H1 (cell line): ENCODE measurements around the gene MUC2. TPM values are rescaled to one million over a fixed set of nuclear protein-coding genes. Genes with fewer than 3 reads are reported as not detected.

Experiments
- CTCF ChIA-PET: fragments of 300-600 bp; sonication (Branson Sonifier 250); formaldehyde crosslinking; loops from one replicate; lab custom pipeline; 2021; ENCODE audit not compliant: partially characterized antibody; lab: Charles Lee
- POLR2A ChIA-PET: fragments of 300-600 bp; sonication (Branson Sonifier 250); formaldehyde crosslinking; loops from one replicate; lab custom pipeline; 2021; ENCODE audit warnings: inconsistent platforms; ENCODE audit not compliant: partially characterized antibody; lab: Charles Lee
- DNase-seq, 2 experiments: peaks; one replicate each; pipeline versions ENCODE4 v3.0.0 to v3.0.0-alpha.2; 2010 to 2022; ENCODE audit warnings: low spot score in 2 of 2, low read depth in 1 of 2, mixed read lengths in 1 of 2
- FAIRE-seq: peaks from 2 replicates; lab custom pipeline; 2011; peaks lifted over from hg19 to GRCh38; lab: Jason Lieb, UNC
- H2AFZ ChIP-seq: 2 replicates; pipeline ENCODE4 v1.8.1; 2012; ENCODE audit warnings: low read length, inconsistent platforms
- H2AK5ac ChIP-seq: 2 replicates; pipeline ENCODE4 v1.6.1; 2013; ENCODE audit warnings: low read depth, low read length
- H2BK120ac ChIP-seq: replicated peaks from 2 replicates; pipeline ENCODE3; 2013; ENCODE audit warnings: low read depth, low read length, inconsistent platforms
- H2BK12ac ChIP-seq: 2 replicates; pipeline ENCODE4 v1.6.1; 2013; ENCODE audit warnings: low read depth, low read length
- H2BK15ac ChIP-seq: 2 replicates; pipeline ENCODE4 v1.6.1; 2013; ENCODE audit warnings: low read length
- H2BK20ac ChIP-seq: 2 replicates; pipeline ENCODE4 v1.6.1; 2013; ENCODE audit warnings: low read length
- H2BK5ac ChIP-seq: 2 replicates; pipeline ENCODE4 v1.6.1; 2013; ENCODE audit warnings: low read depth, low read length
- H3K14ac ChIP-seq: 2 replicates; pipeline ENCODE4 v1.6.1; 2013; ENCODE audit warnings: inconsistent platforms; ENCODE audit not compliant: insufficient read length
- H3K18ac ChIP-seq: 2 replicates; pipeline ENCODE4 v1.6.1; 2013; ENCODE audit warnings: low read length; ENCODE audit errors: extremely low read depth
- H3K23ac ChIP-seq: 2 replicates; pipeline ENCODE4 v1.6.1; 2013; ENCODE audit warnings: inconsistent platforms; ENCODE audit not compliant: insufficient read length
- H3K23me2 ChIP-seq: 2 replicates; pipeline ENCODE4 v1.6.1; 2013; ENCODE audit warnings: low read depth, low read length
- H3K27ac ChIP-seq: 2 replicates; pipeline ENCODE4 v1.6.1; 2011; ENCODE audit warnings: low read depth, low read length, inconsistent platforms
- H3K27me3 ChIP-seq, 4 experiments: replicated peaks in 1 of 4; 1 replicate in 1 of 4; 2 replicates in 3 of 4; pipeline versions ENCODE4 v1.6.1 to v1.8.1; 2011 to 2013; ENCODE audit warnings: low read length in 3 of 4, mild to moderate bottlenecking in 3 of 4, inconsistent platforms in 2 of 4, mixed read lengths in 2 of 4, moderate library complexity in 1 of 4; ENCODE audit not compliant: control insufficient read depth in 3 of 4, insufficient read depth in 3 of 4; ENCODE audit errors: extremely low read depth in 1 of 4
- H3K36me3 ChIP-seq, 4 experiments: 2 replicates each; pipeline versions ENCODE4 v1.6.1 to v1.8.1; 2011 to 2013; ENCODE audit warnings: mild to moderate bottlenecking in 4 of 4, low read length in 3 of 4, moderate library complexity in 2 of 4, control low read depth in 1 of 4, inconsistent platforms in 1 of 4; ENCODE audit not compliant: insufficient read depth in 4 of 4, control insufficient read depth in 2 of 4
- H3K4ac ChIP-seq: replicated peaks from 2 replicates; pipeline ENCODE3; 2013; ENCODE audit warnings: low read length, low read depth, mixed read lengths, inconsistent platforms; ENCODE audit not compliant: insufficient read length
- H3K4me1 ChIP-seq, 4 experiments: replicated peaks in 1 of 4; 1 replicate in 1 of 4; 2 replicates in 3 of 4; pipeline versions ENCODE4 v1.6.1 to v1.8.1; 2011 to 2013; ENCODE audit warnings: low read length in 3 of 4, inconsistent platforms in 2 of 4, mixed read lengths in 1 of 4; ENCODE audit not compliant: insufficient read depth in 4 of 4, control insufficient read depth in 3 of 4
- H3K4me2 ChIP-seq, 2 experiments: 2 replicates each; pipeline versions ENCODE4 v1.6.1 to v1.8.1; 2011 to 2013; ENCODE audit warnings: low read depth in 2 of 2, low read length in 2 of 2, control low read depth in 1 of 2, inconsistent platforms in 1 of 2, mild to moderate bottlenecking in 1 of 2; ENCODE audit not compliant: insufficient read depth in 1 of 2
- H3K4me3 ChIP-seq, 4 experiments: fragments of 200-600, 300-600 bp in 1 of 4; sonication (generic), shearing (Covaris generic), sonication (Bioruptor Twin) in 1 of 4; 2 replicates each; pipeline versions ENCODE4 v1.5.1 to v1.8.1; 2011 to 2016; ENCODE audit warnings: low read length in 4 of 4, low read depth in 3 of 4, control low read depth in 2 of 4, inconsistent platforms in 2 of 4, mild to moderate bottlenecking in 2 of 4, mixed read lengths in 1 of 4, moderate library complexity in 1 of 4; ENCODE audit not compliant: insufficient read depth in 2 of 4; ENCODE audit errors: extremely low read depth in 1 of 4
- H3K56ac ChIP-seq: replicated peaks from 2 replicates; pipeline ENCODE3; 2013; ENCODE audit warnings: low read depth, mild to moderate bottlenecking, mixed read lengths, low read length, inconsistent platforms; ENCODE audit not compliant: insufficient read length
- H3K79me1 ChIP-seq: 2 replicates; pipeline ENCODE4 v1.6.1; 2013; ENCODE audit warnings: low read depth, low read length, control low read depth
- H3K79me2 ChIP-seq, 2 experiments: 2 replicates each; pipeline versions ENCODE4 v1.6.1 to v1.8.1; 2012 to 2013; ENCODE audit warnings: low read length in 2 of 2, mild to moderate bottlenecking in 2 of 2, inconsistent platforms in 1 of 2; ENCODE audit not compliant: insufficient read depth in 2 of 2, control insufficient read depth in 1 of 2
- H3K9ac ChIP-seq, 4 experiments: replicated peaks in 1 of 4; 1 replicate in 1 of 4; 2 replicates in 3 of 4; pipeline versions ENCODE4 v1.6.1 to v1.8.1; 2011 to 2013; ENCODE audit warnings: low read depth in 3 of 4, low read length in 3 of 4, control low read depth in 2 of 4, mild to moderate bottlenecking in 2 of 4, moderate library complexity in 2 of 4, inconsistent platforms in 1 of 4; ENCODE audit errors: extremely low read depth in 1 of 4
- H3K9me3 ChIP-seq, 2 experiments: 2 replicates each; pipeline versions ENCODE4 v1.6.1 to v1.8.1; 2012 to 2013; ENCODE audit warnings: mild to moderate bottlenecking in 2 of 2, moderate library complexity in 2 of 2, control low read depth in 1 of 2, inconsistent platforms in 1 of 2, low read depth in 1 of 2, low read length in 1 of 2, mixed read lengths in 1 of 2; ENCODE audit not compliant: insufficient read depth in 2 of 2
- H4K20me1 ChIP-seq, 2 experiments: replicated peaks in 1 of 2; 2 replicates each; pipeline versions ENCODE3 to v1.8.1; 2011 to 2013; ENCODE audit warnings: inconsistent platforms in 2 of 2, low read length in 2 of 2, mild to moderate bottlenecking in 1 of 2; ENCODE audit not compliant: insufficient read depth in 2 of 2, control insufficient read depth in 1 of 2
- H4K5ac ChIP-seq: 2 replicates; pipeline ENCODE4 v1.6.1; 2013; ENCODE audit warnings: low read length, low read depth, mixed read lengths, inconsistent platforms; ENCODE audit not compliant: insufficient read length
- H4K8ac ChIP-seq: 2 replicates; pipeline ENCODE4 v1.8.0; 2013; ENCODE audit warnings: mild to moderate bottlenecking, moderate library complexity, low read length, inconsistent platforms; ENCODE audit not compliant: insufficient read depth; ENCODE audit errors: extremely low read depth
- H4K91ac ChIP-seq: replicated peaks from 2 replicates; pipeline ENCODE3; 2013; ENCODE audit warnings: low read length, mixed read lengths, inconsistent platforms; ENCODE audit not compliant: insufficient read length
- ATF2 ChIP-seq: IDR thresholded peaks from 2 replicates; pipeline ENCODE4 v1.6.1; 2012; ENCODE audit warnings: low read length, inconsistent platforms
- BACH1 ChIP-seq: IDR thresholded peaks from 2 replicates; pipeline ENCODE4 v1.6.1; 2012; ENCODE audit warnings: low read length, improper control_type of control experiment
- E2F6 ChIP-seq: IDR thresholded peaks from 2 replicates; pipeline ENCODE4 v1.6.1; 2012; ENCODE audit warnings: inconsistent platforms
- SIN3A ChIP-seq, 2 experiments: IDR thresholded peaks in 1 of 2; conservative IDR thresholded peaks in 1 of 2; 2 replicates each; pipeline ENCODE4 v1.6.1; 2011 to 2012; ENCODE audit warnings: low read length in 2 of 2, improper control_type of control experiment in 1 of 2, low read depth in 1 of 2, mild to moderate bottlenecking in 1 of 2
- SIX5 ChIP-seq: IDR thresholded peaks from 2 replicates; pipeline ENCODE4 v1.6.1; 2011; ENCODE audit warnings: mild to moderate bottlenecking, low read depth, low read length
- SP2 ChIP-seq: IDR thresholded peaks from 2 replicates; pipeline ENCODE4 v1.6.1; 2012; ENCODE audit warnings: mild to moderate bottlenecking, low read length, inconsistent platforms
- SP4 ChIP-seq: IDR thresholded peaks from 2 replicates; pipeline ENCODE4 v1.6.1; 2012; ENCODE audit warnings: low read length, inconsistent platforms
- WGBS, 2 experiments: shearing (Covaris generic) in 1 of 2; methylation state at CpG; one replicate each; pipeline versions ENCODE4 v1.1.6 to v1.1.7; 2013 to 2015; ENCODE audit warnings: low lambda C conversion rate in 2 of 2, mixed read lengths in 2 of 2, inconsistent platforms in 1 of 2, low coverage in 1 of 2, missing lambda C conversion rate in 1 of 2; ENCODE audit not compliant: insufficient replicate concordance in 2 of 2, insufficient coverage in 1 of 2, insufficient read length in 1 of 2; ENCODE audit errors: extremely low coverage in 1 of 2, missing lambda C conversion rate in 1 of 2; 5-methylcytosine and 5-hydroxymethylcytosine counted together
- polyA plus RNA-seq, 7 experiments: library from polyadenylated mRNA; depleted of rRNA in 3 of 7; stranded (reverse) in 5 of 7; unstranded in 2 of 7; fragments of >200 nt in 5 of 7; fragments of 200-250 nt in 2 of 7; gene quantifications; 1 replicate in 5 of 7; 2 replicates in 1 of 7; 4 replicates in 1 of 7; pipeline versions ENCODE4 v1.2.1 to v1.2.3, GENCODE V29; 2011 to 2013; ENCODE audit warnings: missing spikeins in 2 of 7, mixed read lengths in 2 of 7
- total RNA-seq: library from RNA; stranded (reverse); fragmentation: NEBNext Ultra II Directional; extraction: Animal tissue kit (Norgen Biotek cat#: 25700); gene quantifications from 2 replicates; pipeline ENCODE4 v1.2.1, GENCODE V29; 2021

Gene MUC2
- total and polyA plus RNA-seq, 2 of the 8 experiments (the other 6 are each of a cell fraction or from before 2014, with no cell fraction given) = not detected

DNA sequence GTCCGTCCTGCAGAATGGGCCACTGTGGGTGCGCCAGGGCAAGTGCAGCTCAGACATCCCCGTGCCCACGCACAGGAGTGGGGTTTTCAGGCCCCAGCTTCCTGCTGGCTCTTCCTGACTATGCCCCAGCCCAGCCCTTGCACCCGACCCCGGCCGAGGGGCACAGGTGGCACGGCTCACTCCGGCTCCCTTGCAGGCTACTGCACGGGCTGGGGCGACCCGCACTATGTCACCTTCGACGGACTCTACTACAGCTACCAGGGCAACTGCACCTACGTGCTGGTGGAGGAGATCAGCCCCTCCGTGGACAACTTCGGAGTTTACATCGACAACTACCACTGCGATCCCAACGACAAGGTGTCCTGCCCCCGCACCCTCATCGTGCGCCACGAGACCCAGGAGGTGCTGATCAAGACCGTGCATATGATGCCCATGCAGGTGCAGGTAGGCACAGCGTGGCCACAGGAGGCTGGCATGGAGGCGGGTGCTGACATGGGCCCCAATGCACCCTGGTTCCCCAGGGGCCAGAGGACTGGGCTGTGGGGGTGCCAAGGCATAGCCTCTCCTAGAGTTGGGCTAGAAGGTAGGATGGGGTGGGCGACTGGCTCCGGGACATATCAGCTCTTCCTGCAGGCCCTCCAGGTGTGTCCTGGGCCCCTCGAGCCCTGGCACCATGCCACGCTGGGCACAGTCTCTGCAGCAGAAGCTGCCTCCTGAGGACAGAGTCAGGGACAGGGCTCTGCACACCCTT, 27.7 kb downstream of the MUC2 start:
- no peak overlapping the region for H4K5ac ChIP-seq

More for the DNA sequence above, 27.7 kb downstream of the MUC2 start:
- Histone ChIP-seq H3K36me3 (no peaks in the 10 kb centered on the region), H3K9me3 (peaks cover 31 to 75% of the 10 kb centered on the region in 2 experiments), H2AK5ac (no peak overlapping the region), H3K23me2 (peaks cover 7% of the 10 kb centered on the region; the same call in 1 of the 2 replicates), H3K27me3 (no peaks in the 10 kb centered on the region), H3K23ac (no peak overlapping the region), H3K79me1 (no peaks in the 10 kb centered on the region), H2AFZ (no peak overlapping the region), H3K27ac (no peak overlapping the region), H3K18ac (no peak overlapping the region), H2BK20ac (no peak overlapping the region), H3K79me2 (no peaks in the 10 kb centered on the region), H3K4ac (no peak overlapping the region), H2BK120ac (no peak overlapping the region), H4K20me1 (peaks cover 0 to 2% of the 10 kb centered on the region in 2 experiments), H3K4me2 (no peak overlapping the region), H3K14ac (no peak overlapping the region), H4K8ac (no peak overlapping the region), H3K56ac (no peak overlapping the region), H2BK12ac (no peak overlapping the region), H2BK5ac (no peak overlapping the region), H4K91ac (no peak overlapping the region), H2BK15ac (no peak overlapping the region), H3K4me1 (no peaks in the 10 kb centered on the region), H3K4me3 (no peak overlapping the region), H3K9ac (no peak overlapping the region)
- WGBS, 2 experiments = 85% methylated on average over 31 of the region's 31 CpGs; no CpG with 5 or more reads in 1 of the 2 experiments
- CTCF ChIA-PET = interaction anchor here (1.3 kb wide), 1 partner anchor 15 kb away, joined by 3 read pairs; no protein-coding TSS in a partner anchor
- POLR2A ChIA-PET = no interaction called here
- DNase-seq (no peak), FAIRE-seq (no peak)
- TF ChIP-seq SP4 = no peak
- no peak for TF ChIP-seq SP2
- TF ChIP-seq BACH1 = no peak
- TF ChIP-seq SIN3A (conservative IDR thresholded peaks at IDR 0.05 in 1 of 2, IDR thresholded peaks at IDR 0.05 in 1 of 2; ENCODE audit: low read depth in 1 of 2, low read length in 2 of 2) = no peak
- no peak for TF ChIP-seq ATF2
- TF ChIP-seq E2F6 = no peak
- TF ChIP-seq SIX5 = no peak
